Measurements from ENCODE around the gene FNTB. TPM values are rescaled to one million over a fixed set of nuclear protein-coding genes. Genes with fewer than 3 reads are reported as not detected.

FNTB gene
- total RNA-seq, 4 donors from 2014 or later: 11.9 to 25.6 (median 17.6) TPM

- Histone ChIP-seq H3K27me3 (no peaks in the 10 kb centered on the region), H3K36me3 (peaks cover 0 to 7% (median 0%) of the 10 kb centered on the region in 3 donors), H3K9me3 (no peaks in the 10 kb centered on the region), H3K4me3 (peak overlapping the region in 1 of 4 donors; percentile 1), H3K27ac (peak overlapping the region in 2 of 4 donors; percentile 18 to 80), H3K4me1 (peaks cover 0 to 37% (median 0%) of the 10 kb centered on the region in 4 donors)
- DNase-seq: no peak
- TF ChIP-seq, protein P1, sequence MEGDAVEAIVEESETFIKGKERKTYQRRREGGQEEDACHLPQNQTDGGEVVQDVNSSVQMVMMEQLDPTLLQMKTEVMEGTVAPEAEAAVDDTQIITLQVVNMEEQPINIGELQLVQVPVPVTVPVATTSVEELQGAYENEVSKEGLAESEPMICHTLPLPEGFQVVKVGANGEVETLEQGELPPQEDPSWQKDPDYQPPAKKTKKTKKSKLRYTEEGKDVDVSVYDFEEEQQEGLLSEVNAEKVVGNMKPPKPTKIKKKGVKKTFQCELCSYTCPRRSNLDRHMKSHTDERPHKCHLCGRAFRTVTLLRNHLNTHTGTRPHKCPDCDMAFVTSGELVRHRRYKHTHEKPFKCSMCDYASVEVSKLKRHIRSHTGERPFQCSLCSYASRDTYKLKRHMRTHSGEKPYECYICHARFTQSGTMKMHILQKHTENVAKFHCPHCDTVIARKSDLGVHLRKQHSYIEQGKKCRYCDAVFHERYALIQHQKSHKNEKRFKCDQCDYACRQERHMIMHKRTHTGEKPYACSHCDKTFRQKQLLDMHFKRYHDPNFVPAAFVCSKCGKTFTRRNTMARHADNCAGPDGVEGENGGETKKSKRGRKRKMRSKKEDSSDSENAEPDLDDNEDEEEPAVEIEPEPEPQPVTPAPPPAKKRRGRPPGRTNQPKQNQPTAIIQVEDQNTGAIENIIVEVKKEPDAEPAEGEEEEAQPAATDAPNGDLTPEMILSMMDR (IDR thresholded peaks at IDR 0.05): no peak
- TF ChIP-seq POLR2A (IDR thresholded peaks at IDR 0.05): no peak
Observed at GRCh38 chr14:64939817-64940190, 46.9 kb upstream of the FNTB start.

DNA sequence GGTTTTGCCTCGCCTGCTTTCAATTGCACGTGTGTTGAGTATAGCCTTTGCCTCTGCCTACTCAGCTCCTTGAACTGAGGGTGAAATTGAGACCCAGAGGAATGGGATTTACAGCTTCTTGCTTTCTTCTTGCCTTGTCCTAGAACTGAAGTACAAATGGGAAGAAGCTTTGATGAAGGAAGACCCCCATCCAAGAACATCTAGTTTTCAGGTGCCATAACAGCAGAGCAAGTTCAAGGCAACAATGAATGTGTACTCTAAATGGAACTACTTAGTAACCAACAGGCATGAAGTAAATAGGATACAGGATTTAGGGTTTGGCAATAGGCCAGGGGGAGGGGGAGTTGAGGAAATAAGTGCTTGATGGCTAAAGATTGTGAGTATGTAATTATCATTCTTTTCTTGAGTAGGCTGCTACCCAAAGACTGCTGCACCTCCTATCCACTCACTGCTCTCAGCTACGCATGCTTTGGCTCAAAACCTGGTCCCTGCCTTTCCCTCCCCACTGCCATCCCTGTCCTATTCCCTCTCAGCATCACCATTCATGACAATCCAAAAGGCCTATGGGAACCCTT lies 46.3 kb upstream of the FNTB start:
- H3K4me3 ChIP-seq: peak overlapping the region in 2 of 4 donors; percentile 35 to 47
- DNase-seq: no peak
- H3K9me3 ChIP-seq: no peaks in the 10 kb centered on the region
- peaks cover 0 to 37% (median 0%) of the 10 kb centered on the region in 4 donors for H3K4me1 ChIP-seq
- TF ChIP-seq POLR2A (IDR thresholded peaks at IDR 0.05): no peak
- TF ChIP-seq, protein P1 (IDR thresholded peaks at IDR 0.05): no peak
- no peaks in the 10 kb centered on the region for H3K27me3 ChIP-seq
- peaks cover 0 to 3% (median 0%) of the 10 kb centered on the region in 3 donors for H3K36me3 ChIP-seq
- H3K27ac ChIP-seq: peak overlapping the region in 2 of 4 donors; percentile 18 to 80

DNA sequence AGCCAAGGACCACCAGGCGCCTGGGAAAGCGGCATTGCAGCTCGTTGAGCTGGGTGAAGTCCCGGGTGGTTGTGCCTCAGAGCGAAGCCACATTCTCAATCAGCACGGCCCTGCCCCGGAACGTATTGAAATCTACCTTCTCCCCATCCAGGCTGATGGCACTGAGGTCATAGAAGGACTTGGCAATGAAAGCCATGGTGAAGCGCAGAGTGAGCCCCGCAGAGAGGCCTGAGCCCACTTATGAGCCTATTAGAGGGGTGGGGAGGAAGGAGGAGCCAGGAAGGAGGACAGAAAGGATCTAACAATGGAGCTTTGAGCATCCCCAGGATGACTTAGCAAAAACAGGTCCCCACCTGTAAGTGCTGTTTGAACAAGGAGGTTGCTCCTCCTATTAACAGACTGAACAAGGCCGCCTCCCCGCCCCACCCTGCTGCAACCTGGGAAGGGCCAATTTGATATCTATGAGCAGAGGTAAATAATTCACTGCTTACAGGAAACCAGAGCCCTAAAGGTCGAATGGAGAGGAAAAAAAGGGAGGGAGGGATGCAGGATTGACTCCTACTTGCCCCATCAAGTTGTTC lies 44.1 kb upstream of the FNTB start, which contains the start of gene GPX2:
Gene GPX2, minus strand, starts transcription at position 215 of the 581 bp plus-strand sequence. Its CDS starts 19 bp downstream, at position 196.
- TF ChIP-seq, protein P1 (IDR thresholded peaks at IDR 0.05): no peak
- TF ChIP-seq POLR2A (IDR thresholded peaks at IDR 0.05): peak; percentile 69 to 70
- no peaks in the 10 kb centered on the region for H3K27me3 ChIP-seq
- H3K4me3 ChIP-seq: peak within 1 kb of the TSS in 2 of 4 donors; percentile 35 to 47
- no peaks in the 10 kb centered on the region for H3K9me3 ChIP-seq
- H3K4me1 ChIP-seq: peaks cover 0 to 26% (median 0%) of the 10 kb centered on the region in 4 donors
- peak within 1 kb of the TSS in 3 of 4 donors; percentile 57 to 80 (median 69) for H3K27ac ChIP-seq
- peaks cover 0 to 10% (median 0%) of the 10 kb centered on the region in 3 donors for H3K36me3 ChIP-seq
- DNase-seq: peak in 2 of 3 donors; percentile 85 to 88

DNA sequence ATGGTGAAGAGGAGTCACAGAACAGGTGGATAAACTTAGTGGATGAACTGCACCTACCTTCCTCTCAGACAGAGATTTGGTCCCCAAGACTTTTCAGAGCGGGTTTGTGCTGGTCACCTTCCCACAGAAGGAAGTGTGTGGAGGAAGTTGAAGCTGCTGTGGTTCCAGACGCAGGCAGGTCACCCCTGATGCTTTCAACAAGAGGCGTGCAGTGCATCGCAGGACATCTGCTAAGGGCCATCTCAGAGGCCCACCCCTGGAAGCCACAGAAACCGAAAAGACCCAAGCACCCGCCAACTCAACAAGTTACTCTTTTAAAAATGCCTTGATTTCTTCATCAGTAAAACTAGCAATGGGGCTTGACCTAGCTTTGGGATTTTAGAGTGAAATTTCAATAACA lies 43.1 kb upstream of the FNTB start:
- TF ChIP-seq POLR2A (IDR thresholded peaks at IDR 0.05): no peak
- TF ChIP-seq, protein P1 (IDR thresholded peaks at IDR 0.05): no peak
- H3K27me3 ChIP-seq: no peaks in the 10 kb centered on the region
- no peaks in the 10 kb centered on the region for H3K9me3 ChIP-seq
- peak overlapping the region in 3 of 4 donors; percentile 19 to 80 (median 25) for H3K27ac ChIP-seq
- H3K4me3 ChIP-seq: no peak overlapping the region
- peak in 1 of 3 donors; percentile 41 for DNase-seq
- H3K36me3 ChIP-seq: peaks cover 0 to 16% (median 0%) of the 10 kb centered on the region in 3 donors
- H3K4me1 ChIP-seq: peaks cover 0 to 22% (median 0%) of the 10 kb centered on the region in 4 donors

GRCh38 chr14:64944041-64944440 lies 42.7 kb upstream of the FNTB start:
- peaks cover 0 to 20% (median 0%) of the 10 kb centered on the region in 4 donors for H3K4me1 ChIP-seq
- TF ChIP-seq, protein P1 (IDR thresholded peaks at IDR 0.05): no peak
- TF ChIP-seq POLR2A (IDR thresholded peaks at IDR 0.05): no peak
- DNase-seq: peak in 1 of 3 donors; percentile 21
- peak overlapping the region in 2 of 4 donors; percentile 25 to 80 for H3K27ac ChIP-seq
- H3K9me3 ChIP-seq: no peaks in the 10 kb centered on the region
- peaks cover 0 to 16% (median 0%) of the 10 kb centered on the region in 3 donors for H3K36me3 ChIP-seq
- H3K27me3 ChIP-seq: no peaks in the 10 kb centered on the region
- no peak overlapping the region for H3K4me3 ChIP-seq
